Kidney epithelial cell (primary cell): ENCODE results near the gene ARHGEF12. TPM values are rescaled to one million over a fixed set of nuclear protein-coding genes. Genes with fewer than 3 reads are reported as not detected.

Experiments
- DNase-seq: peaks from one replicate; pipeline ENCODE4 v3.0.0-alpha.2; 2010; ENCODE audit warnings: low read depth
- H3K27me3 ChIP-seq: 2 replicates; pipeline ENCODE4 v1.6.0; 2011; ENCODE audit warnings: low read length; ENCODE audit not compliant: control insufficient read depth, insufficient read depth
- H3K36me3 ChIP-seq: 2 replicates; pipeline ENCODE4 v1.5.1; 2011; ENCODE audit warnings: low read length; ENCODE audit not compliant: control insufficient read depth, insufficient read depth
- H3K4me3 ChIP-seq: 2 replicates; pipeline ENCODE4 v1.5.1; 2011; ENCODE audit warnings: low read depth, mild to moderate bottlenecking, control low read depth, low read length
- total RNA-seq: library from RNA; depleted of rRNA; stranded (reverse); fragments of >200 nt; gene quantifications from 2 replicates; pipeline ENCODE4 v1.2.3, GENCODE V29; 2015
- TF ChIP-seq, protein P1 (sequence below): IDR thresholded peaks from 2 replicates; pipeline ENCODE4 v1.5.1; 2011; ENCODE audit warnings: mild to moderate bottlenecking, moderate library complexity, low read length, control low read depth, inconsistent platforms; ENCODE audit not compliant: insufficient read depth, poor library complexity, severe bottlenecking

The ARHGEF12 gene
- total RNA-seq, 1 donor from 2014 or later: 54.7 TPM

DNA sequence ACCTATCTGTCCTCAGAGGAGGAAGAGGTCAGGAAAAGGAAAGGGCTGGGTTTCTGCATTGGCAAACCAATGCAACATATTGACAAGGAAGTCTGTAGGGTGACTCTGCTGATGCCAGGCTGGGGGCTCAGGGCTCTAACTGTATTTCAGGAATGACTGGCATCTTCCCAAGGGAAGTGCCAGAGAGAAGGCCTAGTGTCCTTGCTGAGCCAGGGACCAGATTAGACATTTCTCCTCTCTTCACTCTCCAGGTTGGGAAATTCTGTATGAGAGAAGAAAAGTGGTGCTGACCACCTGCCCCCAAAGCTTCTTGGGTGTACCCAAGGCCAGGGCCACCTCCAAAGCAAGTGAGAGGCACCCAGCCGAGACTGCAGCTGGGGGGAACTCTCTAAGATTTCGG is 202.5 kb downstream of the ARHGEF12 start:
- Histone ChIP-seq H3K27me3 (no peaks in the 10 kb centered on the region), H3K4me3 (no peak overlapping the region), H3K36me3 (no peaks in the 10 kb centered on the region)
- no peak for DNase-seq
- TF ChIP-seq, protein P1, sequence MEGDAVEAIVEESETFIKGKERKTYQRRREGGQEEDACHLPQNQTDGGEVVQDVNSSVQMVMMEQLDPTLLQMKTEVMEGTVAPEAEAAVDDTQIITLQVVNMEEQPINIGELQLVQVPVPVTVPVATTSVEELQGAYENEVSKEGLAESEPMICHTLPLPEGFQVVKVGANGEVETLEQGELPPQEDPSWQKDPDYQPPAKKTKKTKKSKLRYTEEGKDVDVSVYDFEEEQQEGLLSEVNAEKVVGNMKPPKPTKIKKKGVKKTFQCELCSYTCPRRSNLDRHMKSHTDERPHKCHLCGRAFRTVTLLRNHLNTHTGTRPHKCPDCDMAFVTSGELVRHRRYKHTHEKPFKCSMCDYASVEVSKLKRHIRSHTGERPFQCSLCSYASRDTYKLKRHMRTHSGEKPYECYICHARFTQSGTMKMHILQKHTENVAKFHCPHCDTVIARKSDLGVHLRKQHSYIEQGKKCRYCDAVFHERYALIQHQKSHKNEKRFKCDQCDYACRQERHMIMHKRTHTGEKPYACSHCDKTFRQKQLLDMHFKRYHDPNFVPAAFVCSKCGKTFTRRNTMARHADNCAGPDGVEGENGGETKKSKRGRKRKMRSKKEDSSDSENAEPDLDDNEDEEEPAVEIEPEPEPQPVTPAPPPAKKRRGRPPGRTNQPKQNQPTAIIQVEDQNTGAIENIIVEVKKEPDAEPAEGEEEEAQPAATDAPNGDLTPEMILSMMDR: no peak

Other genes with a start within 250 kb of the ARHGEF12 start
- 0.29 and 0.41 TPM in 2 replicates for gene TRIM29, start 198.3 kb upstream of the ARHGEF12 start, total RNA-seq
- gene OAF, start 125.4 kb upstream of the ARHGEF12 start, total RNA-seq: 45.2 and 45.5 TPM in 2 replicates
- gene POU2F3, start 96.3 kb upstream of the ARHGEF12 start, total RNA-seq: 0.14 and 1.1 TPM in 2 replicates
- gene TLCD5, start 11.1 kb upstream of the ARHGEF12 start, total RNA-seq: 8.6 and 9.3 TPM in 2 replicates
- 0.14 and 0.17 TPM in 2 replicates for gene GRIK4, start 175.3 kb downstream of the ARHGEF12 start, total RNA-seq